C4-2B (cell line): ENCODE measurements around the gene MAN2A1.

Experiments used
- ZFX ChIP-seq: fragments of 450-650 bp; IDR thresholded peaks from 2 replicates; pipeline ENCODE4 v1.6.1; 2017
- TF ChIP-seq, protein P1 (sequence below): fragments of 450-650 bp; conservative IDR thresholded peaks from 2 replicates; pipeline ENCODE4 v1.5.1; 2017; ENCODE audit warnings: mild to moderate bottlenecking

DNA sequence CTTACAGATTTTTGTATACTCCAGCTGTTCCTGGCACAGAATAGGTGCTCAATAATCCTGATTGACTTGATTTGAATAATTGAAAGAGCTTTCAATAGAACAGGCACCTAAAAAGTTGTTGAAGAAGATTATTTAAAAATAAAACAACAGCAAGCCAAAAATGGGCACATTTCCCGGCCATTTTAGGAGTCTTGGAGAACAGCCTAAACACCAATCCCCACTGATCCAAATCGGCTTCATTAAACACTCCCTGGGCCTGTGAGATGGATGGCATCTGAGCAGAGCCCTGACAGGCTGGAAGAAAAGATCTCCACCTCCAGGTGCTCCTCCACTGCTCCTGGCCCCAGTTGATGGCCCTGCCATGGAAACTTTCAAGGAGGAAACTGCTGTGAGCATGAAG is 213.3 kb downstream of the MAN2A1 start:
- TF ChIP-seq, protein P1, sequence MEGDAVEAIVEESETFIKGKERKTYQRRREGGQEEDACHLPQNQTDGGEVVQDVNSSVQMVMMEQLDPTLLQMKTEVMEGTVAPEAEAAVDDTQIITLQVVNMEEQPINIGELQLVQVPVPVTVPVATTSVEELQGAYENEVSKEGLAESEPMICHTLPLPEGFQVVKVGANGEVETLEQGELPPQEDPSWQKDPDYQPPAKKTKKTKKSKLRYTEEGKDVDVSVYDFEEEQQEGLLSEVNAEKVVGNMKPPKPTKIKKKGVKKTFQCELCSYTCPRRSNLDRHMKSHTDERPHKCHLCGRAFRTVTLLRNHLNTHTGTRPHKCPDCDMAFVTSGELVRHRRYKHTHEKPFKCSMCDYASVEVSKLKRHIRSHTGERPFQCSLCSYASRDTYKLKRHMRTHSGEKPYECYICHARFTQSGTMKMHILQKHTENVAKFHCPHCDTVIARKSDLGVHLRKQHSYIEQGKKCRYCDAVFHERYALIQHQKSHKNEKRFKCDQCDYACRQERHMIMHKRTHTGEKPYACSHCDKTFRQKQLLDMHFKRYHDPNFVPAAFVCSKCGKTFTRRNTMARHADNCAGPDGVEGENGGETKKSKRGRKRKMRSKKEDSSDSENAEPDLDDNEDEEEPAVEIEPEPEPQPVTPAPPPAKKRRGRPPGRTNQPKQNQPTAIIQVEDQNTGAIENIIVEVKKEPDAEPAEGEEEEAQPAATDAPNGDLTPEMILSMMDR: no peak
- TF ChIP-seq ZFX: no peak
